GM21360 (cell line): ENCODE data around the gene PHTF2.
"Not testable (repeated sequence)": the region's sequence is repeated elsewhere in the genome, so short reads cannot be mapped to it uniquely, and the experiment has no call there.

Experiments
- ATAC-seq: cut with Tn5 transposase; IDR thresholded peaks from one replicate; pipeline ENCODE4 v1.9.1; 2021; ENCODE audit warnings: mild to moderate bottlenecking, moderate library complexity; ENCODE audit not compliant: unreplicated experiment

The PHTF2 gene

DNA sequence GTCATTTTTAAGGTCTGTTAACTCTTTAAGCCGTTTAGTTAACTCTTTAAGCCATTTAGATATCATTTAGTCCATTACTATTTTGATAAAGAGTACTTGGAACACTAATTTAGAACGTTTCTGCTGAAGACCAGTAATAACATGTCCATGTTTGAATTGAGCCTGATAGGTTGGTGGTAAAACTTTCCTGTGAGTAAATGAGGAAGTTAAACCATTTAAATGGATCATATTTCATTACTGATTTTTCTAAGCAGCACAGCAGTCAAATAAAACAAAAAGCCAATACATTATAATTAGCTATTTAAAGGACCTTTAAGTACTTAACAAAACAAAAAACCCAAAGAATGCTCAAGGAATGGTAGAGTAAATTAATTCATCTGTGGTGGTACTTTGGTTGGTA lies 29.4 kb downstream of the PHTF2 start:
- no peak for ATAC-seq

DNA sequence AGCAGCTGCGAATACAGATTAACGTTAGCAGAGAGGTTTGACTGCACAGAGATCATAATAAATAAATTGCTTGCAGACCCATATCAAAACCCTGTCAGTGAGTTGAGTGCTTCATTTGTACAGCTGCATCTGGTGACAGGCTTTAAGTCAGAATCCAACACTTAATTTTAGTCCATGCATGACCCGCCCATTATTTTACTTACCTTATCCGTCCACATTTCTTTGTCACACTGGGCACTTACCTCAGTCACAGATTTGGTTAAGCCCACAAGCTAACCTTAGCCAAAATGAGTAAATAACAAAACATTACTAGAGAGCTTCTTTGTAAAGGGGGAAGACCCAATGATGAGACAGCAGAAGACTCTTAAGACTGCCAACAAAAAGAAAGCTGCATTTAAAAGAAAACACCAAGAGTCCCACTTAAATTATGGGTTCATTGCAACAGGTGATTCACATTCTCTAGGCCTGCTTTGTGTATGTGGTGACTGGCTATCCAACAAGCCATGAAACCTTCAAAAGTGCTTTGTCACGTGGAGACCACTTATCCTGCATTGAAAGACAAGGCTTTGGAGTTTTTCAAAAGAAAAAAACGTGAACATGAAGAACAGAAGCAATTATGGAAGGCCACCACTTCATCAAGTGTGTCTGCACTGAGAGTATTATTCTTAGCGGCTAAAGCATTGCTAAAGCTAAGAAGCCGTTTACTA lies 32.2 kb downstream of the PHTF2 start:
- ATAC-seq = no peak

DNA sequence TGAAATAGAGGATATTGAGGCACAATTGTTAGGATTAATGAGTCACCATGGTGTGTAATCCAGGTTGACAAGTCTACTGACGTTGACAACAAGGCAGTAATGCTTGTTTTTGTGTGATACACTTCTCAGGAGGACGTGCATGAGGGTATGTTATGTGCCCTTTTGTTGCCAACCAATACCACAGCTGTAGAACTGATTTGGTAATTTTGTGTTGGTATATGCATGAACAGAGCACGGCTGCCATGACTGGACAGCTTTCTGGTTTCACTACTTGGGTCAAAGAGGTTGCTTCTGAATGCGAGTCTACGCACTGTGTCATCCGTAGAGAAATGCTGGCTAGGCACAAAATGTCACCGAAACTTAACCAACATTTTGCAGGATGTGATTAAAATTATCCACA lies 32.9 kb downstream of the PHTF2 start:
- no peak for ATAC-seq

DNA sequence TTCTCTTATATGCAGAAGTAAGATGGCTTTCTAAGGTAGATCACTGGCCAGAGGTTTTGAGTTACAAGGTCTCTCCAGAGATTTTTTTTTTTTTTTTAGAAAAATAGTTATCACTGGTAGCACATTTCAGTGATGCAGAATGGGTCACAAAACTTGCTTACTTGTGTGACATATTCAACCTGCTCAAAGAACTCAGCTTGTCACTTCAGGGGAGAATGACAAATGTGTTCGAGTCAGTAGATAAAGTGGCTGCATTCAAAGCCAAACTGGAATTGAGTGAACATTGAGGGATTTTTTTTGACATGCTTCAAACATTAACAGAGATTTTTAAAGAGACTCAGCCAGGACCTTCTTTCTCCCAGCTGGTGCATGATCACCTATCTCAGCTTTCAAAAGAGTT lies 33.4 kb downstream of the PHTF2 start:
- ATAC-seq = no peak

DNA sequence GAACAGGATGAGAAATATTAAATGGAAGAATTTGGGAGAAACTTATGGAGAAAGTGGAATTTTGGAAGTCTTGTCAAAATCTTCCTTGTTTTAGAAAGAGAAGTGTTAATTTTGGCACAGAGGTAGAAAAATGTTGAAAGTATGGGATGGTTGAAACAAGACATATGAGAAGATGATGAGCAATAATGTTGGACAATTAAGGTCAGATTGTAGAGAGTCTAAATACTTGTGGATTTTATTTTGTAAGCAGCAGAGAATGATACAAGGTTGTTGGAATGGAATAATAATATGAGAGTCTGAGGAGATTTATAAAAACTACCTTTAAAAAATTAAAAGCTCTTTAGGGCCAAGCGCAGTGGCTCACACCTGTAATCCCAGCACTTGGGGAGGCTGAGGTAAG lies 34.6 kb downstream of the PHTF2 start:
- ATAC-seq = no peak

DNA sequence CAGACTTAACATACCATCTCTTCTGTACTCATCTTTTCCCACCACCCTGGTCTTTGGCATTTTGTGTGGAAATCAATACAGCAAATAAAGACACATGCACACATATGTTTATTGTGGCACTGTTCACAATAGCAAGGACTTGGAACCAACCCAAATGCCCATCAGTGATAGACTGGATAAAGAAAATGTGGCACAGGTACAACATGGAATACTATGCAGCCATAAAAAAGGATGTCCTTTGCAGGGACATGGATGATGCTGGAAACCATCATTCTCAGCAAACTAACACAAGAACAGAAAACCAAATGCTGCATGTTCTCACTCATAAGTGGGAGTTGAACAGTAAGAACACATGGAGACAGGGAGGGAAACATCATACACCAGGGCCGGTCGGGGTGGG lies 37.9 kb downstream of the PHTF2 start:
- not testable (repeated sequence) for ATAC-seq

DNA sequence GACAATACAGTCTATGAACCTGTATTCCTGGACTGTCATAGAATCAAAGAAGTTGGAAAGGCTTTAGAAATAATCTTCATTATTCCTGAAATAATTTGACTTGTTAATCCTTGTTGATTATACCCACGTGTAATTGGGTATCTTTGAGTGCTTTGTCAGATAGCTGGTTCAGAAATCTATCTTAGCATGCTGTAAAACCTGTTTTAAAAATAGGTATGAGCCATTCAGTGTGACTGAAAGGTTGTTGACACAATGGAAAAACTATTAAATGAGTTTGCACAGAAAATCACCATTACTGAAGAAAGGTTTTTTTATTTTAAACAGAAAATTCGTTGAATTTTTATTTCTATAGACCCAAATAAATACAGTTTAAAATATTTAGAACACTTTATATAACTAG lies 38.7 kb downstream of the PHTF2 start:
- no peak for ATAC-seq

DNA sequence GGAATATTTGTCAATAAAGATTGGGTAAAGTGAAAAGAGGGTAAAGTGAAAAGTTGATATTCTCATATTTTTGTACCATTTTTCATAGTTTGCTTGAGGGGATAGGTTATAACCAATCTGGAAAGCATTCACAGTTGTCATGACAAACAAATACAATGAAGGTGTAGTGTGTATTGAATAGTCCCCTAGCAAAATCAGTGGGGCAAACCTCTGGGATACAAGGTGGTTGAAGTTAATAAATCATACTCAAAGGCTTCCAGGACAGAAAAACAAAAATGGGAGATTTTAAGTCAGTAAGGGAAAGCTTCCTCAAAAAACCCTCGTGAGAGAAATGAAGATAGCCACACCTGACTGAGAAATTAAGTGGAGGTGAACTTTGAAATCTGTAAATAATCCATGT lies 39.4 kb downstream of the PHTF2 start:
- no peak for ATAC-seq

DNA sequence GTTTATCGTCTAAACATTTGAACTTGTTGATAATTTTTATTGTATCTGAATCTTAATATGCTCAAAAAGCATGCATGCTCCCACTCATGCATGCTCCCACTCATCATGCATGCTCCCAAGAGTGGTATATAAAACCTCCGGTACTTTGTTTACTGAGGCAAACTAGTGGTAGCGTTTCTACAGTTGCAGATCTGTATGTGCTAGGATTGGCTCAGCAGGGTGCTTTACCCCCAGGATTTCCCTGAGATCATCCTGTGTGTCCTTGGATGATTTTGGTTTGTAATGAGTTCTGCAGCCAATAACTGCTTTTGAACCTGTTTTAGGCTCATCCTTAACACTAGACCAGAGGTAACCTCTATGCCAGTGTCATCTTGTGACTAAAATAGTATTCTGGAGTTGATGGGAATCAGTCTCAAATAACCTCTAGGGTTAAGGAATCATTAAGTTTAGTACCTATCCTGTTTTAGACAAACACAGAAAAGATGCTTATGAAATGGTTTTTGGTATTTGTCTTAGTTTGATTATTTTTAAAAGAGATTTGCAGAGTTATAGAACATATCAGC lies 40.4 kb downstream of the PHTF2 start:
- ATAC-seq = no peak

DNA sequence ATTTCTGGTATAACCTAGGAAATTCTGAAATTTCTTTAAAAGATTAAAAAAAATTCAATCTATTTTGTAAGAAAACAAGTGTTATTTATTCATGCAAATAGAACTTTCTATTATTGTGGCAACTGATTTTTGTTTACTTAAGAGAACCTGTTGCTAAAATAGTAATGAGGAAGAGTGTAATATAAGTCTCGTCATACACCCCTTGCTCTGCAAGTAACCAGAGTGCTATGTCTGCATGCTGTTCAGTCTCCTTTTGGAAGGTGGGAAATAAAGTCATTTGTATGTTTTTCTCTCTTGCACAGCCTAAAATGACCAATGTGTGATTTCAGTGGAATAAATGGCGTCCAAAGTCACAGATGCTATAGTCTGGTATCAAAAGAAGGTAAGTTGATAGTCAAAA lies 41.3 kb downstream of the PHTF2 start:
- ATAC-seq = no peak

DNA sequence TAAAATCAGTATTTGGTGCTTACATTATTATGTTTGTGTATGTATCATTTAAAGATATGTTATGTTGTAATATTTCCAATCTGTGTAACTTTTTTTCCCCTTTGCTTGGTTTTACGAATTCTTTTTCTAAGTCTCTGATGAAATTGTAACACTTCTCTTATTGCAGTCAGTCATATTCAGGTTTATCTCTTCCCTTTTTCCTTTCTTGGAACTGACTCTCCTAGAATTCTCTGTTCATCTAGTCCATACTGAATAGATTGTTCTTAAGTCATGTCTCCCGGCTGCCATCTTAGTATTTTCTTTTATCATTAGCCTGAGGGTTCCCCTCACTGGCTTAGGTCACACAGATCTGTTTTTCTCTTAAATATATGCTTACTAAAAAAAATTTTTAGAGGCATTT lies 44.6 kb downstream of the PHTF2 start:
- ATAC-seq = no peak

DNA sequence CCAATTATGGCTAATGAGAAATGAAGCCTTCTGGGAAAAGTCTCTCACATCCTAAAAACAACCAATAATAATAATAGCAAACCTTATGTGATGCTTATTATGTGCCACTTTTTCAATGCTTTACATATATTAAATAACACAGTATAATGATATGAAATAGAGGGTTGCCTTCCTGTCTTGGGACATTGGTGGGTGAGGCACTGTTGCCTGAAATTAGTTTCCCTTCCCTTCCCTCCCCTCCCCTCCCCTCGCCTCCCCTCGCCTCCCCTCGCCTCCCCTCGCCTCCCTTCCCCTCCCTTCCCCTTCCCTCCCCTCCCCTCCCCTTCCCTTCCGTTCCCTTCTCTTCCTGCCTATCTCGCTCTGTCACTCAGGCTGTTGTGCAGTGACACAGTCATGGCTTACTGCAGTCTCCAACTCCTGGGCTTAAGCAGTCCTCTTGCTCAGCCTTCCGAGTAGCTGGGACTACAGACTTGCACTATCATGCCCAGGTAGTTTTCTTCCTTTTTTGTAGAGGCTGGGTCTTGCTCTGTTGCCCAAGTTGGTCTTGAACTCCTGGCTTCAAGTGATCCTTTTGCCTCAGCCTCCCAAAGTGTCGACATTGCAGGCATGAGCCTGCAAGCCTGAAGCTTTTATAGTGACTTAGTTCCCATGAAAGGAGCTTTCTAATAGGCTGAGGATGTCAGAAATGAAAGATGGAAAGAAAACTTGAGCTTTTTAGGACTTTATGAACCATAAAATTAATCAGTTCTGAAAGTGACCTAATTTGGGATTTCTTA lies 47.9 kb downstream of the PHTF2 start:
- no peak for ATAC-seq

DNA sequence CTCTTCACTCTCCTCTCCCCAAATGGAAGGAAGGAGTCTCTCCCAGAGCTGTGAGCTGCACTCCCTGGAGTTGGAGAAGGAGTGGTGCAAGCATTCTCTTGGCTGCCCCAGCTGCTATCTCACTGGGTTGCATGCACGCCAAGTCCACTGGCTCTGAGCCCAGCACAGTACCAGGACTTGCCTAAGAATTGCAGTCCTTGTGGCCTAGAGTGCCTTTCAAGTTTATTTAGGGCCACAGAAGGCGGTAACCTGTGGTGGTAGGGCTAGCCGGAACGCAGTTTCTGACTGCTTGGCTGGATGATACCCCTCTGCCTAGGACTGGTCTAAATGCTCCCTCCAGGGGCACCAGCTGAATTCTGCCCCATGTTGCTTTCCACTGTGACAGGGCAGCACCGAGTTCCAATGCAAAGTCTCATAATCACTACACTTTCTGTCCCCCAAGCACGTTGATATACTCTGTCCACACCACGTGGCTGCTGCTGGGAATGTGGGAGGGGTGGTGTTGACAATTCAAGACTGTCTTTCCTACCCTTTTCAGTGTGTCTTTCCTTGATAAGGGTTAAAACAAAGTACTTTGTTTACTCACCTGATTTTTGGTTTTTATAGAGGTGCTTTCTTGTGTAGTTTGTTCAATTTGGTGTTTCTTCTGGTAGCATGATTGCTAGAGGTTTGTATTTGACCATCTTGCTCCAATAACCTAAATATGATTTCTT lies 57.0 kb downstream of the PHTF2 start:
- ATAC-seq = no peak

DNA sequence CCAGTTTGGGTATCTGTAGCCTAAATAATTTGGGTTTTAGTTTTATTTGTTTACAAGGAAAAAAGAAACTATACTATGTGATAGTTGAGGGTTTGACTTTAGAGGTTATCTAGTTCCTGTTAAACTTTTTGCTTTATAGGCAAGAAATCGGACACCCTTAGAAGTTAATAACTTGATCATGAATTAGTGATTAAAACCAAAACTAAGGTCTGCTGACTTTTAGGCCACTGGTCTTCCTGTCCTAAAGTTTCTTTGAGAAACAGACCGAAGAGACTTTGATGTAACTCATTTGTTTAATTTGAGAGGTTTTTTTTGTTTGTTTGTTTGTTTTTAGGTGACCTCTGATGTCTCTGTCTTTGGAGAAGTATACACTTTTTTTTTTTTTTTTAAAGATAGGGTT lies 59.7 kb downstream of the PHTF2 start:
- no peak for ATAC-seq

DNA sequence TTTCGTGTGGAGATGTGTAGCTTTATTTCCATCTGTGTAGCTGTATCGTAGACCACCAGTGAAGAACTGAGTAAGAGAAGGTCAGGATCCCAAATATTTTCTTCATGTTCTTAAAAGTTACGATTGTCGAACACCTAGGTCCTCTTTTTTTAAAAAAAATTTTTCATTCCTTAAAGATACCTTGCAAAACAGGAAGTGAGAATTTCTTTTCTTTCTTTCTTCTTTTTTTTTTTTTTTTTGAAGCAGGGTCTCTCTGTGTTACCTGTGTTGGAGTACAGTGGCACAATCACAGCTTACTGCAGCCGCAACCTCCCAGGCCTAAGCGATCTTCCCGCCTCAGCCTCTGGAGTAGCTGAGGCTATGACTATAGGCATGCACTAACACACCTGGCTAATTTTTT lies 60.8 kb downstream of the PHTF2 start:
- ATAC-seq = no peak

DNA sequence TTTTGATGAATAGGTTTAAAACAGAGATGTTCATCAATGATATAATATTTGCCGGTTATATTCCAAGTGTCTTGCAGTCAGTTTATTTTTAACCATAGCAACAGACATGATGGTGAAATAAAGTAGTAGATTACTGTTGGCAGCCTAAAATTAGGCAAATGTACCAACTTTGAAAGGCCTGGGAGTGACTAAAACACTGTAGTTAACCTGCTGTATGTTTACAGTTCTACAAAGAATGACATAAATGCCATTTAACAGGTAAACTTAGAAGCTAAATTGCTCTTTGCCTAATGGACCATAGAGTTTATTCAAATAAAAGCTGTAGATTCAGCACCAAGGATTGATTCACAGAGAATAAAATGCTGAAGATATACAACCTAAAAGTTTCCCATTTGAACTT lies 64.1 kb downstream of the PHTF2 start:
- ATAC-seq = no peak

DNA sequence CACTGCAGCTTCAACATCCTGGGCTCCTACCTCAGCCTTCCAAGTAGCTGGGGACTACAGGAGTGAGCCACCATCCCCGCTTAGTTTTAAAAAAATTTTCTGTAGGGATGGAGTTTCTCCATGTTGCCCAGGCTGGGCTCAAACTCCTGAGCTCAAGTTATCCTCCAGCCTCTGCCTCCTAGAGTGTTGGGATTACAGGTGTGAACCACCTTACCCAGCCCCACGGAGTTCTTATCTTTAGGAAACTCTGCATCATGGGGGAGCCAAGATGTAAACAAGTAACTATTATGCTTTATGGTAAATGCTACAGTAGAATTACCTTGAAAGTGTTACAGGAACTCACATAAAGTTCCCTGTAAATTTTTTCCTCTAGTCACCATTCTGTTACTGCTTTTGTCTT lies 65.3 kb downstream of the PHTF2 start:
- ATAC-seq = no peak

DNA sequence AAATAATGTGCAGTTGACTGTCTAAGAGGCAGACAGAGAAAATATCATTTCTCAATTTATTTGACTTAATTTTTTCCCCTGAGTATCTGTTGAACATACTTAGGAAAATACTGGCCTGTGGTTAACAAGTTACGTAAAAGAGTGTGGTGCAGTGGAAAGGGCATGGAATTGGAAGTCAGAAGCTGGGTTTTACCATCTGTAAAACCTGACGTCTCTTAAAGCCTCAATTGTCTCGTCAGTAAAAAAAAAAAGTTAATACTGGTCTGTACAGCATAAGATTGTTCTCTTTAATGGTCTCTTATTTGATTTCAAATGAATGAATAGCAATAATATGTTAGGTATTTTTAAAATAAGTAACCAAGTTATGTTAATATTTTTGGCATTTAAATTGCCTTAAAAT lies 67.8 kb downstream of the PHTF2 start:
- no peak for ATAC-seq

DNA sequence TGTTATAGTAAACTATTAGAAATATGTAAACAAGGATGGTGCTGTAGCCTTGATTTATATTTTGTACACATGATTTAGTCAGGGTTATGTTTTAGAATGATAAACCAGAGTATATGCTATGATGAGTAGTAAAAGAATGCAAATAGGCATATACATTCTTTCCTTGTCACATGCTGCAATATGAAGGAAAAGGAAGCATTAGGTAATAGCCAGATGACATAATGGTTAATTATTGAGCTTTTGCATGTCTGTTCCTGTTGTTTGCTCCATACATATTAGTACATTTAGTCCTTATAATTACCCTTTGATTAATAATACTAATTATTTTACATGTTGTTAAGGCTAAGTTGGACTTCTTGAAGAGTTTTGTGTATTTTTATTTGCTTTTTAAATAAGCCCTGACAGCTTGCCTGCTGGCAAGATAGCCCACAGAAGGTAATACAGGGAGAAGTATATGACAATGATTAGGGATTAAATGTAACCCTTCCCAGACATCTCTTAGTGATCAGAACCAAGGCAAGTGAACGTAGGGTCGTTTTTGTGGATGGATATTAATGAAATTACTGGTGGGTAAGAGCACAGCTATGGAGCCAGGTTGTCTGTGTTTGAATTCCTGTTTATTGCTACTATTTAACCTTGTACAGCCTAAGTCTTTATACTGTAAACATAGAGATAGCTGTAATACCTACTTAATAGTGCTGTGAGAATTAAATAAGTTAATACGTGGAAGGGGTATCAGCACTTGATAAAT lies 68.4 kb downstream of the PHTF2 start:
- no peak for ATAC-seq

DNA sequence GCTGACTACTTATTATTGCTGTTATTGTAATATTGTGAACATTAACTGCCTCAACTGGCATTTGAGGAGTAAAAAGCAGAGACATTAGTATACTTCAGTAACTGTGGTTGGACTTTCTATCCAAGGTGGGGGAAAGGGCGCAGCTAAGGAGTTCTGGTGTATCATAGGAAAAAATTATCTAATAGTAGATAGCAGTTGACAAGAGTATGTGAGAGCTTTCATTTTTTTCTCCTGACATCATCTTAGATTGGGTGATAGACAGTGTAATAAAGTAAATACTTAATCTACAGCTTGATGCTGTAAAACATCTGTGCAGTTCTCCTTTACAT lies 68.9 kb downstream of the PHTF2 start:
- ATAC-seq = no peak

DNA sequence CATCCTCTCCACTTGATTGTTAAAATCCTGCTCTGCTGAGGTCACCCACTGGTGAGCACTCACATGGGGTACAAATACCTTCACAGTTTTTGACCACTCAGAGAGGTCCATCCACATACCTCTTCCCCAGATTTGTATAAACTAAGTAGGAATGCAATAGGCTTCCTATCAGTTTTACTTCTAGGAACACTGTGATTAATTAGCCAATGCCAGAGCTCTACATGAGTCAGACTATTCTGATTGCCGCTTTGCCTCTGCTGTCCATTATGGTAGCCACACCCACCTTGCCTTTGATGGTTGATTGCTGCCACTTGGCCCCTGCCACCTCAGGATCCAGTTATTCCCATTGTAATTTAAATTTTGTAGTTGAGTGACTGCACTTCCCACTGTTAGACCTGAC lies 73.7 kb downstream of the PHTF2 start:
- ATAC-seq = not testable (repeated sequence)
